HCT116 (cell line): ENCODE data around the gene EMC10. TPM values are rescaled to one million over a fixed set of nuclear protein-coding genes. Genes with fewer than 3 reads are reported as not detected.

ENCODE experiments used
- ATAC-seq: fragments of 200-7000 bp; cut with Tn5 transposase; 2 replicates; pipeline ENCODE4 v1.9.1; 2020; ENCODE audit warnings: mild to moderate bottlenecking, moderate library complexity
- BruUV-seq: library from RNA; stranded (reverse); fragments of 400-500 nt; replicated peaks from 2 replicates; lab custom pipeline; 2021; lab: Mats Ljungman, UMichigan
- CTCF ChIA-PET: fragments of 300-600 bp; sonication (Branson Sonifier 250); formaldehyde crosslinking; loops from one replicate; lab custom pipeline; 2021; ENCODE audit warnings: antibody characterized with exemption; lab: Charles Lee
- POLR2A ChIA-PET: fragments of 300-600, 350-600 bp; sonication (Branson Sonifier 250); formaldehyde crosslinking; loops from one replicate; lab custom pipeline; 2021; ENCODE audit warnings: antibody characterized with exemption; lab: Charles Lee
- RAD21 ChIA-PET, 2 experiments: fragments of 300-600 bp; sonication (Branson Sonifier 250); formaldehyde crosslinking; loops; one replicate each; lab custom pipeline; 2023; ENCODE audit warnings: low total read pairs in 2 of 2; ENCODE audit not compliant: uncharacterized antibody in 2 of 2, unreplicated experiment in 2 of 2, low non-redundant PET in 1 of 2; lab: Charles Lee
- DNase-seq: peaks from one replicate; pipeline ENCODE4 v3.0.0-alpha.2; 2010; ENCODE audit warnings: low read depth, low spot score
- H2AFZ ChIP-seq: fragments of 200-600 bp; shearing (Covaris generic), sonication (generic); 2 replicates; pipeline ENCODE4 v1.6.1; 2017; ENCODE audit warnings: low read depth, mixed run types, mixed read lengths, antibody characterized with exemption, low read length; ENCODE audit not compliant: poor library complexity, severe bottlenecking
- H3K27ac ChIP-seq: 2 replicates; pipeline ENCODE4 v1.5.1; 2012; ENCODE audit warnings: low read depth, low read length
- H3K27me3 ChIP-seq: fragments of 200-600 bp; sonication (generic); 2 replicates; pipeline ENCODE4 v1.6.1; 2016; ENCODE audit warnings: mixed run types, low read length, mixed read lengths; ENCODE audit not compliant: insufficient read depth
- H3K36me3 ChIP-seq, 2 experiments: fragments of 200-500 bp in 1 of 2; fragments of 200-600 bp in 1 of 2; sonication (Bioruptor generic) in 1 of 2; sonication (generic) in 1 of 2; 2 replicates each; pipeline versions ENCODE4 v1.5.1 to v1.6.1; 2014 to 2016; ENCODE audit warnings: low read length in 2 of 2, inconsistent platforms in 1 of 2, mixed read lengths in 1 of 2, mixed run types in 1 of 2; ENCODE audit not compliant: insufficient read depth in 2 of 2, control insufficient read depth in 1 of 2
- H3K4me1 ChIP-seq, 2 experiments: fragments of 200-600 bp in 1 of 2; sonication (generic) in 1 of 2; 2 replicates each; pipeline versions ENCODE4 v1.5.1 to v1.6.1; 2012 to 2017; ENCODE audit warnings: low read length in 2 of 2, inconsistent platforms in 1 of 2, mild to moderate bottlenecking in 1 of 2, mixed read lengths in 1 of 2, mixed run types in 1 of 2, moderate library complexity in 1 of 2; ENCODE audit not compliant: insufficient read depth in 2 of 2, control insufficient read depth in 1 of 2
- H3K4me2 ChIP-seq: fragments of 200-600 bp; sonication (generic); 2 replicates; pipeline ENCODE4 v1.6.1; 2017; ENCODE audit warnings: mixed run types, low read length, mixed read lengths
- H3K4me3 ChIP-seq, 2 experiments: fragments of 200-600 bp in 1 of 2; sonication (generic) in 1 of 2; replicated peaks in 1 of 2; 2 replicates each; pipeline ENCODE4 v1.5.1; 2011 to 2016; ENCODE audit warnings: low read length in 2 of 2, control low read depth in 1 of 2, low read depth in 1 of 2, mild to moderate bottlenecking in 1 of 2, mixed read lengths in 1 of 2, mixed run types in 1 of 2
- H3K79me2 ChIP-seq: fragments of 200-600 bp; sonication (generic); 2 replicates; pipeline ENCODE4 v1.6.1; 2017; ENCODE audit warnings: mild to moderate bottlenecking, mixed run types, low read length, moderate library complexity, mixed read lengths; ENCODE audit not compliant: insufficient read depth
- H3K9ac ChIP-seq: fragments of 200-600 bp; sonication (generic); 2 replicates; pipeline ENCODE4 v1.6.1; 2016; ENCODE audit warnings: low read length, mixed read lengths
- H3K9me2 ChIP-seq: fragments of 200-600 bp; sonication (generic), shearing (Covaris generic); 2 replicates; pipeline ENCODE4 v1.6.1; 2017; ENCODE audit warnings: mixed run types, mild to moderate bottlenecking, moderate library complexity; ENCODE audit not compliant: insufficient read depth
- H3K9me3 ChIP-seq, 2 experiments: fragments of 200-500 bp in 1 of 2; fragments of 200-600 bp in 1 of 2; sonication (Bioruptor generic) in 1 of 2; sonication (generic) in 1 of 2; 2 replicates each; pipeline ENCODE4 v1.6.1; 2014 to 2017; ENCODE audit warnings: low read length in 2 of 2, mixed read lengths in 2 of 2, inconsistent platforms in 1 of 2, low read depth in 1 of 2, mild to moderate bottlenecking in 1 of 2, mixed run types in 1 of 2, moderate library complexity in 1 of 2; ENCODE audit not compliant: control insufficient read depth in 1 of 2, insufficient read depth in 1 of 2
- H4K20me1 ChIP-seq: fragments of 200-600 bp; sonication (generic), shearing (Covaris generic); 2 replicates; pipeline ENCODE4 v1.6.1; 2017; ENCODE audit warnings: mixed run types, mild to moderate bottlenecking, moderate library complexity; ENCODE audit not compliant: insufficient read depth
- CEBPB ChIP-seq: IDR thresholded peaks from 2 replicates; pipeline ENCODE4 v1.6.1; 2012; ENCODE audit warnings: low read depth
- EGR1 ChIP-seq: IDR thresholded peaks from 2 replicates; pipeline ENCODE4 v1.6.1; 2012; ENCODE audit warnings: low read depth
- EZH2 ChIP-seq: fragments of 200-600 bp; sonication (generic); IDR thresholded peaks from 2 replicates; pipeline ENCODE4 v1.6.1; 2017; ENCODE audit warnings: antibody characterized with exemption, mixed run types
- EZH2phosphoT487 ChIP-seq: fragments of 200-600 bp; IDR thresholded peaks from 2 replicates; pipeline ENCODE4 v1.6.1; 2018; ENCODE audit warnings: antibody characterized with exemption, borderline replicate concordance
- FOSL1 ChIP-seq: IDR thresholded peaks from 2 replicates; pipeline ENCODE4 v1.6.1; 2012; ENCODE audit warnings: low read depth
- JUND ChIP-seq: IDR thresholded peaks from 2 replicates; pipeline ENCODE4 v1.6.1; 2012
- RAD21 ChIP-seq: IDR thresholded peaks from 2 replicates; pipeline ENCODE4 v1.6.1; 2012; ENCODE audit warnings: low read depth, mild to moderate bottlenecking
- ZFX ChIP-seq: fragments of 450-650 bp; IDR thresholded peaks from 2 replicates; pipeline ENCODE4 v1.6.1; 2017
- intact Hi-C: fragments of 100-400 bp; cut with micrococcal nuclease; formaldehyde crosslinking; loops from 2 replicates; pipeline ENCODE4 v1.10.0; 2022
- total RNA-seq: library from RNA; stranded (reverse); gene quantifications from one replicate; pipeline ENCODE4 v1.2.1, GENCODE V29; 2021; ENCODE audit not compliant: unreplicated experiment
- TF ChIP-seq, protein P1 (sequence below), 3 experiments: fragments of 200-600 bp in 1 of 3; sonication (generic) in 1 of 3; IDR thresholded peaks in 2 of 3; conservative IDR thresholded peaks in 1 of 3; 2 replicates each; pipeline ENCODE4 v1.5.1; 2012 to 2017; ENCODE audit warnings: low read depth in 2 of 3, low read length in 2 of 3, antibody characterized with exemption in 1 of 3, borderline replicate concordance in 1 of 3, control low read depth in 1 of 3, mild to moderate bottlenecking in 1 of 3, mixed read lengths in 1 of 3, mixed run types in 1 of 3, moderate library complexity in 1 of 3; ENCODE audit not compliant: insufficient read depth in 1 of 3

EMC10 gene
- total RNA-seq, 1 experiment from 2014 or later, result 92.4 TPM

GRCh38 chr19:50510700-50511068 lies 34.4 kb downstream of the EMC10 start:
- CTCF ChIA-PET, result interaction anchor here (0.9 to 1.7 kb wide), 5 partner anchors 27 to 154 kb away, joined by 3 to 11 read pairs (median 6); no protein-coding TSS in a partner anchor
- H3K27ac ChIP-seq, result peak overlapping the region; percentile 77
- DNase-seq (no peak), ATAC-seq (no peak; the same call in 1 of the 2 replicates)
- POLR2A ChIA-PET, result no interaction called here
- intact Hi-C loops, result loop anchor here (1.0 kb wide), 1 partner anchor 34 kb away; the partner anchor contains the start of genes EMC10 and GARIN5A
- no peaks in the 10 kb centered on the region for H3K9me3 ChIP-seq
- H3K9me2 ChIP-seq, result no peaks in the 10 kb centered on the region
- peak overlapping the region; percentile 90 for H3K9ac ChIP-seq
- no peaks in the 10 kb centered on the region for H3K27me3 ChIP-seq
- peak overlapping the region; percentile 91 for H3K4me2 ChIP-seq
- H4K20me1 ChIP-seq, result no peaks in the 10 kb centered on the region
- no peak for TF ChIP-seq EZH2
- no peak for TF ChIP-seq ZFX
- TF ChIP-seq, protein P1, sequence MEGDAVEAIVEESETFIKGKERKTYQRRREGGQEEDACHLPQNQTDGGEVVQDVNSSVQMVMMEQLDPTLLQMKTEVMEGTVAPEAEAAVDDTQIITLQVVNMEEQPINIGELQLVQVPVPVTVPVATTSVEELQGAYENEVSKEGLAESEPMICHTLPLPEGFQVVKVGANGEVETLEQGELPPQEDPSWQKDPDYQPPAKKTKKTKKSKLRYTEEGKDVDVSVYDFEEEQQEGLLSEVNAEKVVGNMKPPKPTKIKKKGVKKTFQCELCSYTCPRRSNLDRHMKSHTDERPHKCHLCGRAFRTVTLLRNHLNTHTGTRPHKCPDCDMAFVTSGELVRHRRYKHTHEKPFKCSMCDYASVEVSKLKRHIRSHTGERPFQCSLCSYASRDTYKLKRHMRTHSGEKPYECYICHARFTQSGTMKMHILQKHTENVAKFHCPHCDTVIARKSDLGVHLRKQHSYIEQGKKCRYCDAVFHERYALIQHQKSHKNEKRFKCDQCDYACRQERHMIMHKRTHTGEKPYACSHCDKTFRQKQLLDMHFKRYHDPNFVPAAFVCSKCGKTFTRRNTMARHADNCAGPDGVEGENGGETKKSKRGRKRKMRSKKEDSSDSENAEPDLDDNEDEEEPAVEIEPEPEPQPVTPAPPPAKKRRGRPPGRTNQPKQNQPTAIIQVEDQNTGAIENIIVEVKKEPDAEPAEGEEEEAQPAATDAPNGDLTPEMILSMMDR (IDR thresholded peaks at IDR 0.05 in 2 of 3, conservative IDR thresholded peaks at IDR 0.05 in 1 of 3; ENCODE audit: borderline replicate concordance in 1 of 3, insufficient read depth in 1 of 3, low read depth in 2 of 3, low read length in 2 of 3), result no peak
- no peak for TF ChIP-seq RAD21
- no peak for TF ChIP-seq FOSL1
- TF ChIP-seq EZH2phosphoT487, result no peak
- no peak for TF ChIP-seq CEBPB
- no peak for TF ChIP-seq JUND
- no peak for TF ChIP-seq EGR1
- H2AFZ ChIP-seq, result no peak overlapping the region
- RAD21 ChIA-PET, result no interaction called here
- TSS peak; percentile 78 for BruUV-seq
- H3K4me1 ChIP-seq, result peaks cover 3 to 15% of the 10 kb centered on the region in 2 experiments; a peak in 3 of 4 replicates
- H3K4me3 ChIP-seq, result peak overlapping the region; percentile 82 to 90
- H3K79me2 ChIP-seq, result peaks cover 8% of the 10 kb centered on the region; the same call in 1 of the 2 replicates
- no peaks in the 10 kb centered on the region; a peak in 1 of 4 replicates for H3K36me3 ChIP-seq
